Measurements from ENCODE around the gene SMIM33. TPM values are rescaled to one million over a fixed set of nuclear protein-coding genes. Genes with fewer than 3 reads are reported as not detected.

The SMIM33 gene
- total and polyA plus RNA-seq, 9 of the 15 experiments (the other 6 are each of a cell fraction or from before 2014, with no cell fraction given) = not detected

DNA sequence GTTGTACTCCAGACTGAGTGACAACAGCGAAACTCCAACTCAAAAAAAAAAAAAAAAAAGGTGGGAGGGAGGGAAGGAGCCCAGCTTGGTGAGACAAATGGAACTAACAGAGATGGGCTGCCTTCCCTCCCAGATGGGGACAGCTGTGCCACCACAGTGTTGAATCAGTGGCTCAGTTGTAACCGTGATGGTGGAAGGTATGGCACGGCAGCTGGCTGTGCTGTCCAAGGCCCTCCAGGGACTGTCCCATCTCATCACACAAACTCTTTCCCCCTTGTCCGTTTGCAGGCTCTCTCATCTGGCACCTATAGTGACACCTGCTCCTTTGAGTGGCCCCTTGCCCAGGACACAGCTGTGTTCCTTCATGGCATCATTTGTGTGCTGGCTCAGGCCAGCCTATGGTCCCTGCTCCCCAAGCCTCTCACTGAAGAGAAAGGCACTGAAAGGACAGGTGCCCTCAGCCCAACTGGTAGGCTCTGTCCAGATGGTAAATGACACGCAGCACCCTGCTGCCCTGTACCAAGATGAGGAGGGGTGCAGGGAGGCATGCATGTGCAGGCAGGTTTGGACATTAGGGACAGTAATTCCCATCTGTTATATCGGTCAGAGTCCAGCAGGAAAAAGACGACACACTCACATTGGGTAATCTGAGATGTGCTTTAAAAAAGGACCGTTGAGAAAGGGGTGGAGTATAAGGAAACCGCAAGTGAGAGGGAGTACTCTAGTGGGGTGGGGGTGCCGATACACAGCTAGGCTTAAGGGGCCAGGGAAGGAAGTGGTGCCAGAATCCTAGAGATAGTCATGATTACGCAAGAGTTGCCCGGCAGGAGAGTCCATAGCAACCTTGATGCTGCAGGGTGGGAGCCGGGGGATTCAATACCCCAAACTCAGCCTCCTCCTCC lies 4.3 kb downstream of the SMIM33 start (continued):
- TF ChIP-seq THRAP3 (IDR thresholded peaks at IDR 0.05; ENCODE audit: borderline replicate concordance) (no peak; the same call in 1 of the 2 replicates), BHLHE40 (IDR thresholded peaks at IDR 0.05; ENCODE audit: low read length) (peak; percentile 5; the same call in 1 of the 2 replicates), PHF8 (IDR thresholded peaks at IDR 0.05; ENCODE audit: borderline replicate concordance, low read length) (no peak), FOXP1 (CRISPR knock-in tag; IDR thresholded peaks at IDR 0.05) (peak; percentile 68; the same call in 1 of the 2 replicates), SMARCC2 (IDR thresholded peaks at IDR 0.05; ENCODE audit: low read depth) (no peak), GTF2E2 (tag; IDR thresholded peaks at IDR 0.05) (0 out of 2 replicates have a peak, but pooled peaks have one; percentile 28), ATF4 (CRISPR knock-in tag; IDR thresholded peaks at IDR 0.05) (peak; percentile 28; the same call in 1 of the 2 replicates), NFIC (IDR thresholded peaks at IDR 0.05) (peak; percentile 72), TEAD4 (IDR thresholded peaks at IDR 0.05; ENCODE audit: low read length) (peak; percentile 64), TEAD4 (CRISPR knock-in tag; IDR thresholded peaks at IDR 0.05; ENCODE audit: borderline replicate concordance) (no peak), ATF1 (CRISPR knock-in tag; IDR thresholded peaks at IDR 0.05) (no peak), ATF1 (tag; IDR thresholded peaks at IDR 0.05) (peak; percentile 62), ZNF239 (CRISPR knock-in tag; IDR thresholded peaks at IDR 0.05) (no peak), NCOA1 (IDR thresholded peaks at IDR 0.05; ENCODE audit: low read depth) (peak; percentile 80), CXXC5 (CRISPR knock-in tag; IDR thresholded peaks at IDR 0.05) (peak; percentile 49)
- TF ChIP-seq, protein P1, sequence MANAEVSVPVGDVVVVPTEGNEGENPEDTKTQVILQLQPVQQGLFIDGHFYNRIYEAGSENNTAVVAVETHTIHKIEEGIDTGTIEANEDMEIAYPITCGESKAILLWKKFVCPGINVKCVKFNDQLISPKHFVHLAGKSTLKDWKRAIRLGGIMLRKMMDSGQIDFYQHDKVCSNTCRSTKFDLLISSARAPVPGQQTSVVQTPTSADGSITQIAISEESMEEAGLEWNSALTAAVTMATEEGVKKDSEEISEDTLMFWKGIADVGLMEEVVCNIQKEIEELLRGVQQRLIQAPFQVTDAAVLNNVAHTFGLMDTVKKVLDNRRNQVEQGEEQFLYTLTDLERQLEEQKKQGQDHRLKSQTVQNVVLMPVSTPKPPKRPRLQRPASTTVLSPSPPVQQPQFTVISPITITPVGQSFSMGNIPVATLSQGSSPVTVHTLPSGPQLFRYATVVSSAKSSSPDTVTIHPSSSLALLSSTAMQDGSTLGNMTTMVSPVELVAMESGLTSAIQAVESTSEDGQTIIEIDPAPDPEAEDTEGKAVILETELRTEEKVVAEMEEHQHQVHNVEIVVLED (CRISPR knock-in tag; IDR thresholded peaks at IDR 0.05) = no peak
- TF ChIP-seq, protein P2, sequence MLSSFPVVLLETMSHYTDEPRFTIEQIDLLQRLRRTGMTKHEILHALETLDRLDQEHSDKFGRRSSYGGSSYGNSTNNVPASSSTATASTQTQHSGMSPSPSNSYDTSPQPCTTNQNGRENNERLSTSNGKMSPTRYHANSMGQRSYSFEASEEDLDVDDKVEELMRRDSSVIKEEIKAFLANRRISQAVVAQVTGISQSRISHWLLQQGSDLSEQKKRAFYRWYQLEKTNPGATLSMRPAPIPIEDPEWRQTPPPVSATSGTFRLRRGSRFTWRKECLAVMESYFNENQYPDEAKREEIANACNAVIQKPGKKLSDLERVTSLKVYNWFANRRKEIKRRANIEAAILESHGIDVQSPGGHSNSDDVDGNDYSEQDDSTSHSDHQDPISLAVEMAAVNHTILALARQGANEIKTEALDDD (IDR thresholded peaks at IDR 0.05) = peak; percentile 41; the same call in 1 of the 2 replicates
- TF ChIP-seq, protein P3, sequence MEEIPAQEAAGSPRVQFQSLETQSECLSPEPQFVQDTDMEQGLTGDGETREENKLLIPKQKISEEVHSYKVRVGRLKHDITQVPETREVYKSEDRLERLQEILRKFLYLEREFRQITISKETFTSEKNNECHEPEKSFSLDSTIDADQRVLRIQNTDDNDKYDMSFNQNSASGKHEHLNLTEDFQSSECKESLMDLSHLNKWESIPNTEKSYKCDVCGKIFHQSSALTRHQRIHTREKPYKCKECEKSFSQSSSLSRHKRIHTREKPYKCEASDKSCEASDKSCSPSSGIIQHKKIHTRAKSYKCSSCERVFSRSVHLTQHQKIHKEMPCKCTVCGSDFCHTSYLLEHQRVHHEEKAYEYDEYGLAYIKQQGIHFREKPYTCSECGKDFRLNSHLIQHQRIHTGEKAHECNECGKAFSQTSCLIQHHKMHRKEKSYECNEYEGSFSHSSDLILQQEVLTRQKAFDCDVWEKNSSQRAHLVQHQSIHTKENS (CRISPR knock-in tag; IDR thresholded peaks at IDR 0.05) = peak; percentile 72; the same call in 1 of the 2 replicates
- TF ChIP-seq, protein P4, sequence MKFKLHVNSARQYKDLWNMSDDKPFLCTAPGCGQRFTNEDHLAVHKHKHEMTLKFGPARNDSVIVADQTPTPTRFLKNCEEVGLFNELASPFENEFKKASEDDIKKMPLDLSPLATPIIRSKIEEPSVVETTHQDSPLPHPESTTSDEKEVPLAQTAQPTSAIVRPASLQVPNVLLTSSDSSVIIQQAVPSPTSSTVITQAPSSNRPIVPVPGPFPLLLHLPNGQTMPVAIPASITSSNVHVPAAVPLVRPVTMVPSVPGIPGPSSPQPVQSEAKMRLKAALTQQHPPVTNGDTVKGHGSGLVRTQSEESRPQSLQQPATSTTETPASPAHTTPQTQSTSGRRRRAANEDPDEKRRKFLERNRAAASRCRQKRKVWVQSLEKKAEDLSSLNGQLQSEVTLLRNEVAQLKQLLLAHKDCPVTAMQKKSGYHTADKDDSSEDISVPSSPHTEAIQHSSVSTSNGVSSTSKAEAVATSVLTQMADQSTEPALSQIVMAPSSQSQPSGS (CRISPR knock-in tag; IDR thresholded peaks at IDR 0.05) = no peak
- TF ChIP-seq, protein P5, sequence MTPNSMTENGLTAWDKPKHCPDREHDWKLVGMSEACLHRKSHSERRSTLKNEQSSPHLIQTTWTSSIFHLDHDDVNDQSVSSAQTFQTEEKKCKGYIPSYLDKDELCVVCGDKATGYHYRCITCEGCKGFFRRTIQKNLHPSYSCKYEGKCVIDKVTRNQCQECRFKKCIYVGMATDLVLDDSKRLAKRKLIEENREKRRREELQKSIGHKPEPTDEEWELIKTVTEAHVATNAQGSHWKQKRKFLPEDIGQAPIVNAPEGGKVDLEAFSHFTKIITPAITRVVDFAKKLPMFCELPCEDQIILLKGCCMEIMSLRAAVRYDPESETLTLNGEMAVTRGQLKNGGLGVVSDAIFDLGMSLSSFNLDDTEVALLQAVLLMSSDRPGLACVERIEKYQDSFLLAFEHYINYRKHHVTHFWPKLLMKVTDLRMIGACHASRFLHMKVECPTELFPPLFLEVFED (CRISPR knock-in tag; conservative IDR thresholded peaks at IDR 0.05) = no peak

Data from K562 (cell line).